HG03095 (cell line): Measurements from ENCODE around the gene ANXA1.

Experiments
- ATAC-seq: cut with Tn5 transposase; IDR thresholded peaks from one replicate; pipeline ENCODE4 v1.9.1; 2021; ENCODE audit warnings: moderate library complexity; ENCODE audit not compliant: unreplicated experiment

Gene ANXA1

GRCh38 chr9:73137914-73138313 is 13.8 kb upstream of the ANXA1 start:
- no peak for ATAC-seq

- no peak for ATAC-seq
Measured at GRCh38 chr9:73138516-73138915, 13.1 kb upstream of the ANXA1 start.

- no peak for ATAC-seq
Measured at GRCh38 chr9:73141282-73141681, 10.4 kb upstream of the ANXA1 start.

GRCh38 chr9:73143711-73144328 is 7.8 kb upstream of the ANXA1 start:
- ATAC-seq = no peak

- no peak for ATAC-seq
Measured at GRCh38 chr9:73146111-73146815, 5.4 kb upstream of the ANXA1 start.

GRCh38 chr9:73148447-73148937 is 3.2 kb upstream of the ANXA1 start:
- no peak for ATAC-seq

- peak; percentile 65 for ATAC-seq
Measured at GRCh38 chr9:73149371-73150067, 2.1 kb upstream of the ANXA1 start.

- no peak for ATAC-seq
Measured at GRCh38 chr9:73152543-73152844, 829 bp downstream of the ANXA1 start.

GRCh38 chr9:73152953-73153352 is 1.3 kb downstream of the ANXA1 start:
- ATAC-seq = peak; percentile 43

- no peak for ATAC-seq
Measured at GRCh38 chr9:73153793-73154227, 2.1 kb downstream of the ANXA1 start.

GRCh38 chr9:73154271-73154670 is 2.6 kb downstream of the ANXA1 start:
- ATAC-seq = no peak

- no peak for ATAC-seq
Measured at GRCh38 chr9:73154722-73155121, 3.1 kb downstream of the ANXA1 start.

GRCh38 chr9:73155377-73155776 is 3.7 kb downstream of the ANXA1 start:
- no peak for ATAC-seq

GRCh38 chr9:73155968-73156864 is 4.6 kb downstream of the ANXA1 start:
- no peak for ATAC-seq

- no peak for ATAC-seq
Measured at GRCh38 chr9:73156865-73157187, 5.2 kb downstream of the ANXA1 start.

- no peak for ATAC-seq
Measured at GRCh38 chr9:73157811-73158210, 6.1 kb downstream of the ANXA1 start.

- no peak for ATAC-seq
Measured at GRCh38 chr9:73158723-73159122, 7.1 kb downstream of the ANXA1 start.

- ATAC-seq = no peak
Measured at GRCh38 chr9:73160868-73161267, 9.2 kb downstream of the ANXA1 start.

GRCh38 chr9:73162987-73163768 is 11.5 kb downstream of the ANXA1 start:
- ATAC-seq = no peak

- no peak for ATAC-seq
Measured at GRCh38 chr9:73165911-73166310, 14.2 kb downstream of the ANXA1 start.
